Measurements from ENCODE around the gene FAM3A.

DNA sequence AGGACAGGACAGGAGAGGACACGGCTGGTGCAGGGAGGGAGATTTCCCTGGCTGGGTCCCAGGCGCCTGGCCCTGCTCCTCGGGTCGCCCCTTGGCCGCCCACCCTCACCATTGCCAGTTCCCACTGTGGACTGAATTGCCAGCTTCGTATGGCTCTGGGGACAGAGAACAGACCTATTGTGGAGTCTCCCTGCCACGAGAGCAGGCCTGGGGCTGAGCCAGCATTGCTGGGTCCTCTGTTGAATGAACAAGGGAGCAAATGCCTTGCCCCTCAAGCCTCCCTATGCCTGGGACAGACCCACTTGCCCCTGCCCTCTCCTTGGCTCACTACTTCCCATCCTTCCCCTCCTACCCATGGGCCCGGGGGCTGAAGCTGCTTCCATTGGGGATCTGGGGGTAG lies 53.6 kb downstream of the FAM3A start:
- TF ChIP-seq, protein P1, sequence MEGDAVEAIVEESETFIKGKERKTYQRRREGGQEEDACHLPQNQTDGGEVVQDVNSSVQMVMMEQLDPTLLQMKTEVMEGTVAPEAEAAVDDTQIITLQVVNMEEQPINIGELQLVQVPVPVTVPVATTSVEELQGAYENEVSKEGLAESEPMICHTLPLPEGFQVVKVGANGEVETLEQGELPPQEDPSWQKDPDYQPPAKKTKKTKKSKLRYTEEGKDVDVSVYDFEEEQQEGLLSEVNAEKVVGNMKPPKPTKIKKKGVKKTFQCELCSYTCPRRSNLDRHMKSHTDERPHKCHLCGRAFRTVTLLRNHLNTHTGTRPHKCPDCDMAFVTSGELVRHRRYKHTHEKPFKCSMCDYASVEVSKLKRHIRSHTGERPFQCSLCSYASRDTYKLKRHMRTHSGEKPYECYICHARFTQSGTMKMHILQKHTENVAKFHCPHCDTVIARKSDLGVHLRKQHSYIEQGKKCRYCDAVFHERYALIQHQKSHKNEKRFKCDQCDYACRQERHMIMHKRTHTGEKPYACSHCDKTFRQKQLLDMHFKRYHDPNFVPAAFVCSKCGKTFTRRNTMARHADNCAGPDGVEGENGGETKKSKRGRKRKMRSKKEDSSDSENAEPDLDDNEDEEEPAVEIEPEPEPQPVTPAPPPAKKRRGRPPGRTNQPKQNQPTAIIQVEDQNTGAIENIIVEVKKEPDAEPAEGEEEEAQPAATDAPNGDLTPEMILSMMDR (conservative IDR thresholded peaks at IDR 0.05; ENCODE audit: low read depth in 2 of 2), result no peak
- TF ChIP-seq EZH2 (IDR thresholded peaks at IDR 0.05; ENCODE audit: low read depth, unreplicated experiment), result no peak

Data from GM23338 (cell line).